A549 (cell line): Measurements from ENCODE around the gene FOXK1.

Experiments used
- EHF ChIP-seq: fragments of 250-450 bp; sonication (Bioruptor Pico); IDR thresholded peaks from 2 replicates; pipeline ENCODE4 v1.5.0; 2020; ENCODE audit warnings: mild to moderate bottlenecking
- EP300 ChIP-seq, 2 experiments: fragments of >200 bp; sonication (Bioruptor Twin); formaldehyde crosslinking; IDR thresholded peaks; 2 replicates in 1 of 2; 3 replicates in 1 of 2; pipeline ENCODE4 v1.6.1; 2016 to 2017
- ESRRA ChIP-seq: fragments of 150-350 bp; IDR thresholded peaks from 2 replicates; pipeline ENCODE4 v1.6.1; 2014; ENCODE audit warnings: mild to moderate bottlenecking, low read length, borderline replicate concordance
- HOXB13 ChIP-seq: fragments of 250-450 bp; sonication (Bioruptor Pico); IDR thresholded peaks from 2 replicates; pipeline ENCODE4 v1.5.0; 2020; ENCODE audit warnings: low read depth, mild to moderate bottlenecking, moderate library complexity
- JUN ChIP-seq, 2 experiments: fragments of >200 bp; sonication (Bioruptor Twin); formaldehyde crosslinking; IDR thresholded peaks; 2 replicates in 1 of 2; 3 replicates in 1 of 2; pipeline ENCODE4 v1.6.1; 2016 to 2017
- JUNB ChIP-seq: fragments of >200 bp; sonication (Bioruptor Twin); formaldehyde crosslinking; IDR thresholded peaks from 2 replicates; pipeline ENCODE4 v1.6.1; 2016
- MAX ChIP-seq: IDR thresholded peaks from 2 replicates; pipeline ENCODE4 v1.6.1; 2012
- POLR2A ChIP-seq: IDR thresholded peaks from 2 replicates; pipeline ENCODE4 v1.6.1; 2012; ENCODE audit warnings: mild to moderate bottlenecking, low read length
- RAD21 ChIP-seq, 2 experiments: fragments of >200 bp in 1 of 2; sonication (Bioruptor Twin) in 1 of 2; formaldehyde crosslinking in 1 of 2; IDR thresholded peaks in 1 of 2; conservative IDR thresholded peaks in 1 of 2; 2 replicates in 1 of 2; 3 replicates in 1 of 2; pipeline ENCODE4 v1.6.1; 2012 to 2018; ENCODE audit warnings: inconsistent platforms in 1 of 2
- REST ChIP-seq: fragments of 200-600 bp; sonication (generic); IDR thresholded peaks from 2 replicates; pipeline ENCODE4 v1.6.1; 2016; ENCODE audit warnings: antibody characterized with exemption, mild to moderate bottlenecking, moderate library complexity
- SREBF2 ChIP-seq: fragments of 450-650 bp; IDR thresholded peaks from 2 replicates; pipeline ENCODE4 v1.6.1; 2014; ENCODE audit warnings: mild to moderate bottlenecking, moderate library complexity
- USF2 ChIP-seq: fragments of 450-650 bp; IDR thresholded peaks from 2 replicates; pipeline ENCODE4 v1.6.1; 2014; ENCODE audit warnings: antibody characterized with exemption
- TF ChIP-seq, protein P1 (sequence below): fragments of >200 bp; sonication (Bioruptor Twin); formaldehyde crosslinking; IDR thresholded peaks from 3 replicates; pipeline ENCODE4 v1.5.1; 2016

- TF ChIP-seq, protein P1, sequence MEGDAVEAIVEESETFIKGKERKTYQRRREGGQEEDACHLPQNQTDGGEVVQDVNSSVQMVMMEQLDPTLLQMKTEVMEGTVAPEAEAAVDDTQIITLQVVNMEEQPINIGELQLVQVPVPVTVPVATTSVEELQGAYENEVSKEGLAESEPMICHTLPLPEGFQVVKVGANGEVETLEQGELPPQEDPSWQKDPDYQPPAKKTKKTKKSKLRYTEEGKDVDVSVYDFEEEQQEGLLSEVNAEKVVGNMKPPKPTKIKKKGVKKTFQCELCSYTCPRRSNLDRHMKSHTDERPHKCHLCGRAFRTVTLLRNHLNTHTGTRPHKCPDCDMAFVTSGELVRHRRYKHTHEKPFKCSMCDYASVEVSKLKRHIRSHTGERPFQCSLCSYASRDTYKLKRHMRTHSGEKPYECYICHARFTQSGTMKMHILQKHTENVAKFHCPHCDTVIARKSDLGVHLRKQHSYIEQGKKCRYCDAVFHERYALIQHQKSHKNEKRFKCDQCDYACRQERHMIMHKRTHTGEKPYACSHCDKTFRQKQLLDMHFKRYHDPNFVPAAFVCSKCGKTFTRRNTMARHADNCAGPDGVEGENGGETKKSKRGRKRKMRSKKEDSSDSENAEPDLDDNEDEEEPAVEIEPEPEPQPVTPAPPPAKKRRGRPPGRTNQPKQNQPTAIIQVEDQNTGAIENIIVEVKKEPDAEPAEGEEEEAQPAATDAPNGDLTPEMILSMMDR = no peak
- no peak for TF ChIP-seq SREBF2
- TF ChIP-seq MAX = no peak
- no peak for TF ChIP-seq EHF (CRISPR knock-in tag)
- TF ChIP-seq REST = no peak
- no peak for TF ChIP-seq USF2
- TF ChIP-seq EP300 (IDR thresholded peaks at IDR 0.05) = no peak
- TF ChIP-seq POLR2A = no peak
- no peak for TF ChIP-seq JUNB
- TF ChIP-seq ESRRA = no peak
- no peak for TF ChIP-seq HOXB13 (CRISPR knock-in tag)
- no peak for TF ChIP-seq JUN (IDR thresholded peaks at IDR 0.05)
- no peak for TF ChIP-seq RAD21 (conservative IDR thresholded peaks at IDR 0.05 in 1 of 2, IDR thresholded peaks at IDR 0.05 in 1 of 2)
Observed at GRCh38 chr7:4693749-4694148, 11.7 kb downstream of the FOXK1 start.
